ENCODE data around the gene PSMA3.

Gene PSMA3

GRCh38 chr14:58283730-58284129 lies 39.1 kb downstream of the PSMA3 start (continued):
- TF ChIP-seq ZNF623 (tag by site-specific recombination; IDR thresholded peaks at IDR 0.05) (no peak), HOXD13 (CRISPR knock-in tag; IDR thresholded peaks at IDR 0.05; ENCODE audit: borderline replicate concordance) (no peak), ZNF133 (tag by site-specific recombination; IDR thresholded peaks at IDR 0.05) (no peak), ZNF677 (tag by site-specific recombination; IDR thresholded peaks at IDR 0.05) (no peak), ZNF350 (tag by site-specific recombination; IDR thresholded peaks at IDR 0.05) (no peak)

DNA sequence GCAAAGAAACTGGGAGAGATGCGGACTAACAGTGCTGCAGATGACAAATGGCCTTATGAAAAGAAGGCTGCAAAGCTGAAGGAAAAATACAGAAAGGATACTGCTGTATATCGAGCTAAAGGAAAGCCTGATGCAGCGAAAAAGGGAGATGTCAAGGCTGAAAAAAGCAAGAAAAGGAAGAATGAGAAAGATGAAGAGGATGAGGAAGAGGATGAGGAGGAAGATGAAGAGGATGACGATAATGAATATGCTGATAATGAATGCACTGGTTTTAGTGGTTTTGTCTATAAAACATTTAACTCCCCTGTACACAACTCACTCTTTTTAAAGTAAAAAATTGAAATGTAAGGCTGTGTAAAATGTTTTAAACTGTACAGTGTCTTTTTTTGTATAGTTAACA lies 40.5 kb downstream of the PSMA3 start:
- Histone ChIP-seq H3K4me3 (ENCODE audit: low read depth, low read length) (no peak overlapping the region), H3K4me1 (ENCODE audit: control insufficient read depth, insufficient read depth, low read length) (peaks cover 10% of the 10 kb centered on the region), H3K27ac (ENCODE audit: extremely low read depth, low read depth, low read length) (no peak overlapping the region), H3K9me3 (ENCODE audit: control insufficient read depth, insufficient read depth, low read depth, low read length) (no peaks in the 10 kb centered on the region), H3K36me3 (ENCODE audit: control insufficient read depth in 2 of 2, insufficient read depth in 1 of 2, low read length in 2 of 2) (peaks cover 50 to 70% of the 10 kb centered on the region in 2 experiments)
- POLR2A ChIA-PET: no interaction called here
- CTCF ChIA-PET: interaction anchor here (0.6 kb wide), 1 partner anchor 175 kb away, joined by 3 read pairs; no protein-coding TSS in a partner anchor
- TF ChIP-seq ZNF513 (tag by site-specific recombination; IDR thresholded peaks at IDR 0.05) (peak; percentile 97), ZNF777 (tag by site-specific recombination; IDR thresholded peaks at IDR 0.05; ENCODE audit: borderline replicate concordance) (no peak)

- Histone ChIP-seq H3K36me3 (ENCODE audit: control insufficient read depth in 2 of 2, insufficient read depth in 1 of 2, low read length in 2 of 2) (peaks cover 63 to 85% of the 10 kb centered on the region in 2 experiments), H3K4me3 (ENCODE audit: low read depth, low read length) (no peak overlapping the region), H3K4me1 (ENCODE audit: control insufficient read depth, insufficient read depth, low read length) (no peaks in the 10 kb centered on the region), H3K9me3 (ENCODE audit: control insufficient read depth, insufficient read depth, low read depth, low read length) (no peaks in the 10 kb centered on the region), H3K27ac (ENCODE audit: extremely low read depth, low read depth, low read length) (no peak overlapping the region)
- ChIA-PET POLR2A (interaction anchor here (1.5 kb wide), 1 partner anchor 11 kb away, joined by 5 read pairs; the partner anchor contains the start of gene ARID4A), CTCF (no interaction called here)
- TF ChIP-seq ZFP37 (tag by site-specific recombination; IDR thresholded peaks at IDR 0.05) (no peak), EGR2 (tag by site-specific recombination; IDR thresholded peaks at IDR 0.05; ENCODE audit: low read depth) (no peak), ZNF473 (tag by site-specific recombination; IDR thresholded peaks at IDR 0.05) (no peak), BCL11A (tag by site-specific recombination; IDR thresholded peaks at IDR 0.05; ENCODE audit: low read depth) (no peak)
- TF ChIP-seq, protein P1, sequence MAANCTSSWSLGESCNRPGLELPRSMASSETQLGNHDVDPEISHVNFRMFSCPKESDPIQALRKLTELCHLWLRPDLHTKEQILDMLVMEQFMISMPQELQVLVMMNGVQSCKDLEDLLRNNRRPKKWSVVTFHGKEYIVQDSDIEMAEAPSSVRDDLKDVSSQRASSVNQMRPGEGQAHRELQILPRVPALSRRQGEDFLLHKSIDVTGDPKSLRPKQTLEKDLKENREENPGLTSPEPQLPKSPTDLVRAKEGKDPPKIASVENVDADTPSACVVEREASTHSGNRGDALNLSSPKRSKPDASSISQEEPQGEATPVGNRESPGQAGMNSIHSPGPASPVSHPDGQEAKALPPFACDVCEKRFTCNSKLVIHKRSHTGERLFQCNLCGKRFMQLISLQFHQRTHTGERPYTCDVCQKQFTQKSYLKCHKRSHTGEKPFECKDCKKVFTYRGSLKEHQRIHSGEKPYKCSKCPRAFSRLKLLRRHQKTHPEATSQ (tag by site-specific recombination; IDR thresholded peaks at IDR 0.05): no peak
Measured at GRCh38 chr14:58287607-58288042, 43.0 kb downstream of the PSMA3 start.

DNA sequence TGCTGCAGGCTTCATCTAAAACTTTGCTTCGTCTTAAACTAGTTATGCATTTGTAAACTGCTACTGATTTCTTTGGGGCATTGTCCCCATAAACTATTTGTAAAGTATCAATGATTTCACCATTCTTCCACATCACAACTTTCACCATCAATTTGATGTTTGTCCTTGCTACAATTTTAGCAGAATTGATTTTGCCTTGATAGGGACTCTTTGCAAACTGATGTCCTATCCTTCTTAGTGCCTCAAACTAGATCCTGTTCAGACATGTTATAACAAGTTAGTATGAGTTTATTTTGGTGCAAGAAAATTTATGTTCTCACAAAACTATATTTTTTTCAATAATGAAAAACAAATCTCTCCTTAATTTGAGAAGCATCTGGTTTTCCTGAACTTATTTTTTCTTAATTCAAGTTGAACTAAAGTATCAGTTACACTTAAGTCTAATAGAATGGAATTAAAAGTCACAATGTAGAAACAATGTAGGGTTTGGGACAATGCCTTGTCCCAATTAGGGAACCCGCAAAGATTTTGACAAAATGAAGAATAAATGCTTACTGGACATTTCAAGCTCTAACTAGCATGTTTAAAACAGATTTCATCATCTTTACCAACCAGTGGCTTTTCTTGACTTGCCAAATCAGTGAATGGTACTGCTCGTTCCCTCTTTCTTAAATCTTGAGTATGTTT lies 43.6 kb downstream of the PSMA3 start:
- H3K4me3 ChIP-seq (ENCODE audit: low read depth, low read length): no peak overlapping the region
- H3K36me3 ChIP-seq (ENCODE audit: control insufficient read depth in 2 of 2, insufficient read depth in 1 of 2, low read length in 2 of 2): peaks cover 65 to 85% of the 10 kb centered on the region in 2 experiments
- no peak overlapping the region for H3K27ac ChIP-seq (ENCODE audit: extremely low read depth, low read depth, low read length)
- H3K4me1 ChIP-seq (ENCODE audit: control insufficient read depth, insufficient read depth, low read length): no peaks in the 10 kb centered on the region
- H3K9me3 ChIP-seq (ENCODE audit: control insufficient read depth, insufficient read depth, low read depth, low read length): no peaks in the 10 kb centered on the region
- ChIA-PET POLR2A (interaction anchor here (1.5 kb wide), 1 partner anchor 10 kb away, joined by 5 read pairs; the partner anchor contains the start of gene ARID4A), CTCF (no interaction called here)
- no peak for TF ChIP-seq ZNF558 (tag by site-specific recombination; IDR thresholded peaks at IDR 0.05)
- TF ChIP-seq GLI4 (tag by site-specific recombination; IDR thresholded peaks at IDR 0.05): no peak
- TF ChIP-seq ZNF114 (tag by site-specific recombination; IDR thresholded peaks at IDR 0.05): no peak
- TF ChIP-seq ZNF174 (tag by site-specific recombination; IDR thresholded peaks at IDR 0.05): no peak
- TF ChIP-seq ZNF362 (tag by site-specific recombination; IDR thresholded peaks at IDR 0.05): no peak
- no peak for TF ChIP-seq ZNF426 (tag by site-specific recombination; IDR thresholded peaks at IDR 0.05)
- no peak for TF ChIP-seq KLF10 (tag by site-specific recombination; IDR thresholded peaks at IDR 0.05)
- no peak for TF ChIP-seq SP3 (tag by site-specific recombination; IDR thresholded peaks at IDR 0.05)
- TF ChIP-seq ZBTB20 (tag by site-specific recombination; IDR thresholded peaks at IDR 0.05): no peak
- TF ChIP-seq ZBTB1 (tag by site-specific recombination; IDR thresholded peaks at IDR 0.05): no peak
- no peak for TF ChIP-seq ZNF529 (tag by site-specific recombination; IDR thresholded peaks at IDR 0.05; ENCODE audit: insufficient replicate concordance)
- no peak for TF ChIP-seq GFI1B (tag by site-specific recombination; IDR thresholded peaks at IDR 0.05)
- no peak for TF ChIP-seq ZNF10 (tag by site-specific recombination; IDR thresholded peaks at IDR 0.05)
- TF ChIP-seq, protein P2, sequence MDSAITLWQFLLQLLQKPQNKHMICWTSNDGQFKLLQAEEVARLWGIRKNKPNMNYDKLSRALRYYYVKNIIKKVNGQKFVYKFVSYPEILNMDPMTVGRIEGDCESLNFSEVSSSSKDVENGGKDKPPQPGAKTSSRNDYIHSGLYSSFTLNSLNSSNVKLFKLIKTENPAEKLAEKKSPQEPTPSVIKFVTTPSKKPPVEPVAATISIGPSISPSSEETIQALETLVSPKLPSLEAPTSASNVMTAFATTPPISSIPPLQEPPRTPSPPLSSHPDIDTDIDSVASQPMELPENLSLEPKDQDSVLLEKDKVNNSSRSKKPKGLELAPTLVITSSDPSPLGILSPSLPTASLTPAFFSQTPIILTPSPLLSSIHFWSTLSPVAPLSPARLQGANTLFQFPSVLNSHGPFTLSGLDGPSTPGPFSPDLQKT (IDR thresholded peaks at IDR 0.05; ENCODE audit: borderline replicate concordance, low read depth, low read length): no peak
- TF ChIP-seq ZNF837 (tag by site-specific recombination; IDR thresholded peaks at IDR 0.05): no peak

All from HEK293 (cell line).